Glomerular visceral epithelial cell (primary cell): ENCODE results near the gene MYEOV.

Experiments
- DNase-seq: peaks from one replicate; pipeline ENCODE4 v3.0.0-alpha.2; 2016; ENCODE audit errors: extremely low spot score

Gene MYEOV

DNA sequence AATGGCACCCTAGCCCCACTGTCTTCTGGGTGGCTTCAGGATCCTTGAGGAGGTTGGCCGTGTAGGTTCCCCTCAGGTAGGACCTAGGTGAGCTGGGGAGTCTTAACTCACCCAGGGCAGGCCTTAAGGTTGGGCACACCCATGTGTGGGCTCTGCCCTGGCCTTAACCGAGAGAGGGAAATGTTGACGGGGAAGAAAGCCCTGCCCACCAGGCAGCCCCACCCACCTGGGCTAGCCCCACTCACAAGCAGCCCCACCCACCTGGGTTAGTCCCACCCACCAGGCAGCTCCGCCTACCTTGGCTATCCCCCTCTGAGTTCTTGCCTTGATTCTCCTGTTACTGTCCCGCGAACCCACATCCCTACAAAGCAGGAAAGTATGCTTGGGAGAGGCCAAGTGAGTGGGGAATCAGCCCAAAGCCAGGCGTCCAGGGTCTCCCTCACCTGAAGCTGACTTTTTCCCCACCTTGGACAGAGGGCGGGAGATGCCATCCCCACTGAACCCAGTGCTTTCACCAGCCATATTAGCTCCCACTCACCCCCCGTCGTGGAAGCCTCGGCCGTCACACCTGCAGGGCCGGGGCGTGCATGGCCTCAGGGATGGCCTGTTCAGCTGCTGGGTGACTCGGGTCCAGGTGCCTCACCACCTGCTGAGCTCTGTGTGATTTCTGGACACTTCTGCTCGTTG lies at the start of gene MYEOV:
Gene MYEOV (plus strand): TSS at position 337 of the 687 bp plus-strand sequence. CDS start 1,200 bp downstream, outside the sequence.
- no peak for DNase-seq

DNA sequence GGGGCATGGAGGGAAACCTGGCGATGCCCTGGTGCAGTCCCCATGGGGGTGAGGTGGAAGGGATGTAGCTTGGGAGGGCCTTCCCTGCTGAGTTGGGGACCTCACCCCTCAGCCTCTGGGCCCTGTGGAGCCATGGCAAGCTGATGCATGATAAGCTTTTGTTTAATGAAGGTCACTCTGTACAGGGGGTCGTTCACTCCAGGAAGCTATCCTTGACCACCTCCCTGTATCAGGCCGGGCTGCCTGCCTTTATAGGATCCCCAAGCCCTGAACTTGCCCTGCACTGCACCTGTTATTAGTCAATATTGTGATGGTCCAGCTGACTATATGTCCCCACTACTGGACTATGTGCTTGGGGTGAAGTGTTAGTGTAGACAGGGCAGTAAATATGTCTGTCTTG lies 49.7 kb upstream of the MYEOV start:
- DNase-seq, result no peak

- DNase-seq, result no peak
Observed at GRCh38 chr11:69245041-69245440, 48.9 kb upstream of the MYEOV start.

DNA sequence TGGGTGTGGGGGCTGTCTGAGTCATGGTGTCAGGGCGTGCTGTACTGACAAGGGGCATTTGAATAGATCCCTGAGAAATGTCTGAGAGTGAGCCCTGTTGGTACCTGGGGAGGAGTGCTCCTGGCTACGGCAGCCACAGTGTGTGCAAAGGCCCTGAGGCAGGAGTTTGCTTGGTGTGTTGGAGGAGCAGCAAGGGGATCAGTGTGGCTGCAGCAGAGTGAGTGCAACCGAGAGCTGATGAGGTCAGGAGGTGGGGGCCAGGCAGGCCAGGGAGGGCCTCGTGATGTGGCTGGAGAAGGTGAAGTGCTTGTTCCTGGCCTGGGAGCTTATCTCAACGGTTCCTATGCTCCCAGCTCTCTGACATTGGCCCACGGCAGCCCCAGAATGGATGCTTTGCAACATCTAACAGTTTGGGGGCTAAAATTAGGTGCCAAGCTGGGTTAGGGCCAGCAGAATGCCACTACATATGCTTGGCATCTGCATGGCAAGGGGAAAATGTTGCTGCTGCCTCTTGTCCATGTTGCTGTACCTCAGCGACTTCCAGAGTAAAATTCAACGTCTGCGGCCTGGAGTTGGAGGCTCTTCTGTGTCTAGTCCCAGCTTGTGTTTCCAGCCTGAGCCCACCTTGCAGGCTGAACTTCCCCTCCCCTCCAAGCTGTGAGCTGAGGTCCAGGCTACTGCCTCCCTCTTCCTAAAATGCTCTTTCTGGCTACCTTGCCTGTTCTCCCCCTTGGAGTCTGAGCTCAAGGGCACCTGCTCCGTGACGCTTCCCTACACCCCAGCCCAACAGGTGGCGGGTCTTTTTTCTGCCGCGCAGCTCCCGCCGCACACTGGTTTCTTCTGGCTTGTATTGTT lies 48.2 kb upstream of the MYEOV start:
- no peak for DNase-seq

- DNase-seq, result no peak
Observed at GRCh38 chr11:69249311-69250185, 44.4 kb upstream of the MYEOV start.

DNA sequence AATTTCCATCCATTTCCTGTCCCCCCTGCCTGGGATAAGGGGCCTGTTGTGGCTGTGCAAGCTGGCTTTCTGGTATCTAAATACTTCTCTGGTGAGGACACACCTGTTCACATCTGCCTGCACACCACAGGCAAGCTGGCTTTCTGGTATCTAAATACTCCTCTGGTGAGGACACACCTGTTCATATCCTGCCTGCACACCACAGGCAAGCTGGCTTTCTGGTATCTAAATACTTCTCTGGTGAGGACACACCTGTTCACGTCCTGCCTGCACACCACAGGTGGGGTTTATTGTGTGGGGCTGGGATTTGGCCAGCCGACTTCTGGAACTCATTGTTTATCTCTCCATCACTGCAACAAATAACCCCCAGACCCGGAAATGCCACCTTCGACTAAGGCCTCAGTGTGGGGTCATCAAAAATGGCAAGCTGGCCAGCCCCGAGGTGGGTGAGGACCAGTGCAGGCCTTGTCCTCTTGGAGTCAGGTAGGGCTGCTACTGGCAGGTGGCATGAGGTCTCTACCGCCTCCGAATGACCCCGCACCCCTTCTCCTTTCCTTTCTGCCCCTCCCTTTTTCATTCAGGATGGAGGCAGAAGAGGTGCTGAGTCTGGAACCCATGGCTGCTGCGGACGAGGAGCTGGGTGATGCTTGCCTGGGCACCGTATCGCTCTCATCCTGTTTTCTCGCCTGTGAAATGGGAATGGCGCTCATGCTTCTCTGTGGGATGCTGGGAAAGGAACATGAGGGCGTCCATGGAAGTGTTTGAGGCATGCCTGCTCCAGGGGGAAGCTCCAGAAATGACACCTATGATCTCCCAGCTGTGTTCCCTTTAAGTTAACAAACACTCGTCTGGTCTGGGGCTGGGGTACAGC lies 43.5 kb upstream of the MYEOV start:
- DNase-seq, result no peak

- no peak for DNase-seq
Observed at GRCh38 chr11:69251057-69251393, 42.9 kb upstream of the MYEOV start.

- no peak for DNase-seq
Observed at GRCh38 chr11:69251639-69252489, 42.1 kb upstream of the MYEOV start.

- no peak for DNase-seq
Observed at GRCh38 chr11:69252490-69252837, 41.5 kb upstream of the MYEOV start.

- peak; percentile 40 for DNase-seq
Observed at GRCh38 chr11:69253028-69253427, 40.9 kb upstream of the MYEOV start.

- no peak for DNase-seq
Observed at GRCh38 chr11:69257134-69257533, 36.8 kb upstream of the MYEOV start.

DNA sequence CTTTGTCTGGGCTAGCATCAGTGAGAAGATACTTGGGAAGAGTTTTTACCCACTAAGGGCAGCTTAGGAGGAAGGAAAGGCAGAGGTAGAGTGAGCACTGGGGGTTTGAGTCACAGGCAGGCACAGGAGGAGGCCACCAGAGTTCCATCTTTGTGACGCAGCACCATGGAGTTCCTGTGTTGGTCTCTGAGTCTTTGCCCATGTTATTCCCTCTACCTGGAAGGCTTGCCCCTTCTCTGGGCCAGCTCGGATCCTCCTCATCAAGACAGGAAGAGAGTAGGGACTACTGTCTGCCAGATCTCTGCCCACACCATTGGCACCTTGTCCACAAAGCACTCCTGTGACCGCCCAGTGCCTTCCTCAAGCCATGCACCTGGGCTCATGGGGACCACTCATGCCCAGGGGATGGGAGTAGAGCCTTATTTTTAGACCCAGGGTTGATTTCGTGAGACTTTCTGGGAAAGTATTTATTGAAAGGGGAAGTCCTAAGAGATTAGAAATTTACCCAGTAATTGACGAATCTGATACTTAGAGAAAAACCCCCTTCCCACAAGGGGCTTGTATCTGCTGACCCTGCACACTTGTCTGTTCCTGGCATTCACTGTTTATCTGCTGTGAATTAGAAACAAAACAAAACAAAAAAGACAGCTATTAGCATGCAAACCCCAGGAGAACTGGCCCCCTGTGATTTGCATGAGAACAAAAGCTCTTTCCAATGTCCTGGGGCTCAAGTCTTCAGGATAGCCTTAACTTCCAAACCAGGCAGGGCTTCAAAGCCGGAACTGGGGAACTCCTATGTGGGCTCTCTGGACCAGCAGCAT lies 35.9 kb upstream of the MYEOV start:
- DNase-seq, result no peak

DNA sequence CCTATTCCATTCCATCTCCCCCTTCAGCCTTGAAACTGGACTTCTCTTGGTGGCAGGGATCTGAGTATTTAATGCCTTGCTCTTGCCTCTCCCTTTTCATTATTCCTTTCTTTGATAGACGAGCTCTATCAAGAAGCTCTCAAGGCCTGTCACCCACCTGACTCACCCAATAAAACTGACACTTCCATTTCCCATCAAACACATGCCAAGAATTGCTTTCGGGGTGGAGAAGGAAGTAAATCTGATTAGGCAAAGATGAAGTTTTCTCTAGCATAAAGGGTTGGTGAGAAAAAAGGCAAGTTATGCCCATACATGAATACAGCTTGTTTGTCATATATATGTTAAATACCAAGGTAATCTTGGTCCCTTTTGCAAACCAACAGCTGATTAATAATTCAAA lies 34.9 kb upstream of the MYEOV start:
- no peak for DNase-seq

DNA sequence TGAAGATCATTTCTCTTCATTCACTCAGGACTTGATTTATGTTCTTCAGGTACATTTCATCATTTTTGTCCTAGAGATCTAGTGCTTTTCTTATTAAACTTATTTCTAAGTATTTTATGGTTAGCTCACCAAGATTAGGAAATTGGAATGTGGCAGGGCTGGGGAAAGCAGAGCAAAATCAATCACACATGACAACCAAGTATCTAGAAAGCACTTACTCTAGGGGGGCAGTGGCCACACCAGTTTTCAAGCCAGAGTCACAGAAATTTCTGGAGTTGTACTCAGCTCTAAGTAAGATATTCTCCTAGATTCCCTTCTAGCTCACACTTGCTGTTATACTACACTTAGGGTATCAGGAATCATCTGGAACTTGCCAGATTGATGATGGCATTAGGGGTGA lies 33.3 kb upstream of the MYEOV start:
- no peak for DNase-seq

DNA sequence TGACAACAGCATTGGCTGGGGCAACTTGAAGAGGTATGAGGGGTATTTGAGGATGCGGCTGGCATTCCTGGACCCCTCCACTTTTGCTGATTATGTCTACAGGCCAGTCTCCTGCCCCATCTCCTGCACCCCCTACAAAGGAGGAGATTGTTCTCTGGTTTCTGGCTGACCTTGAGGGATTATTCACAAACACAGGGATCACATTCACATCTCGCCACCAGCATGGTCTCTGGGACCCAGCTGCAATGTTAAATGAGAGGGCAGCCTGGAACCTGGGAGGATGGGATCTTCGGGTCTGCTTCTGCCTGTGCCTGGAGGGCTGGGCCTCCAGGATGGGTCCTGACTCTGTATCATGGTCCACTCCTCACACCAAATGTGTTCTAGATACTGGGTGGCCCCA lies 32.8 kb upstream of the MYEOV start:
- DNase-seq, result no peak

DNA sequence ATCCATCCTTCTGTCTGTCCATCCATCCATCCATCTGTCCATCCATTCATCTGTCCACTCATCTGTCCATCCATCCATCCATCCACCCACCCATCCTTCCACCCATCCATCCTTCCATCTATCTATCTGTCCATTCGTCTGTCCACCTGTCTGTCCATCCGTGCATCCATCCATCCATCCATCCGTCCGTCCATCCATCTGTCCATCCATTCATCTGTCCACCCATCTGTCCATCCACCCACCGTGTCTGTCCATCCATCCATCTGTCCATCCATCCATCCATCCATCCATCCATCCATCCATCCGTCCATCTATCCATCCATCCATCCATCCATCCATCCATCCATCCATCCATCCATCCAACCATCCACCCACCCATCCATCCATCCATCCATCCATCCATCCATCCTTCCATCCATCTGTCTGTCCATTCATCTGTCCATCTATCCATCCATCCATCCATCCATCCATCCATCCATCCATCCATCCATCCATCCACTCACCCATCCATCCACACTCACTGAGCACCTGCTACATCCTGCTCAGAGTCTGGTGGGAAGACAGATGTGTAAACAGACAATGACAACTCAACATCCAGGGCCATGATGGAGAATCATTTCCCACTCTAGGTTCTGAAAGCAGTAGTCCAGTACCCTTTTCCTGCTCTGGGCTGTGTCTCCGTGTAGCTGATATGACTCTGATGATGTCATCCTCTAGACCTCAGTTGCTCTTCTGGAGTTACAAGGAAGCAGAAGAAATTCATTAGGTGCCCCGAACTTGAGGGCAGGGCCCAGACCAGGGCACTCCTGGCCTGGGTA lies 30.8 kb upstream of the MYEOV start:
- DNase-seq, result no peak

- peak; percentile 16 for DNase-seq
Observed at GRCh38 chr11:69263736-69264052, 30.3 kb upstream of the MYEOV start.

DNA sequence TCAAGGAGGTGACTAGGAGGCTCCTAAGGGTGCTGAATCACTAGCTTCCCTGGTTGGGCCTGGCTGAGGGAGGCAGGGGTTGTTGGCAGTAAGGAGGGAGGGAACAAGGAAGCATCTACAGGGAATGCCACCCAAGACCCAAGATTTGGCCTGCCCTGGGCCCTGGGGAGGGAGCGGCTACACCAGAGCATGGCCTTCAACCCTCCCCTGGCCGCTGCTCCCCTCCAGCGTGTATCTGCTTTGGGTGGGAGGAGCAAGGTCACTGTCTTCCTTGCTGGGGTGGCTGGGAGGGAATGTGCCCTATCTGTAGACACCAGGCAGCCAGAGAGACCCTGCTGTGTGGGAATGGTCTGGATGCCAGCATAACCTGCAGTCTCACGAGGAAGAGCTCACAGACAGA lies 29.5 kb upstream of the MYEOV start:
- DNase-seq, result no peak

DNA sequence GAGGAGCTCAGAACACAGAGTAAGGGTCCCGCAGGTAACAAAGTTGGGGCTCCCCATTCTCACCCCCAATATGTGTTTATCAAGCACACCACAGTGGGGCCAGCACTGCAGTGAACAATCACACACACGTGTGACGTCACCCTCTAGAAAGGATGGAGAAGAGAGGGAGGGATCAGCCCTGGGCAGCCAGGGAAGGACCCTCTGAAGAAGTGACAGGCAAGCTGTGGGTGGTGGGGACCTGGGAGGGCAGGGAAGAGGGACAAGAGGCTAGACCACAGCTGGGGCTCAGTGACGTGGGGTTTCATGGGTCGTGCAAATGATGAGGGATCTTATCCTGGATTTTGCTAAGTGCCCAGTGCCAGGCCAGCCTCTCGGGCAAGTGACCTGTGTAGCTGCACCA lies 28.7 kb upstream of the MYEOV start:
- no peak for DNase-seq
